CD4-positive, alpha-beta T cell treated with Interleukin-17A for 4 hours (primary cell): ENCODE results near the gene LTF.
"Not testable (repeated sequence)": the region's sequence is repeated elsewhere in the genome, so short reads cannot be mapped to it uniquely, and the experiment has no call there.

ENCODE experiments used
- DNase-seq: peaks from one replicate; pipeline ENCODE4 v3.0.0-alpha.2; 2020; ENCODE audit warnings: mixed read lengths

The LTF gene

GRCh38 chr3:46435081-46435726 is 29.5 kb downstream of the LTF start:
- DNase-seq: no peak

GRCh38 chr3:46433841-46434240 is 30.9 kb downstream of the LTF start:
- DNase-seq: no peak

GRCh38 chr3:46433118-46433517 is 31.6 kb downstream of the LTF start:
- DNase-seq: not testable (repeated sequence)

- DNase-seq: not testable (repeated sequence)
These were observed 32.8 kb downstream of the LTF start for GRCh38 chr3:46431905-46432304.

GRCh38 chr3:46430879-46431278 is 33.8 kb downstream of the LTF start:
- not testable (repeated sequence) for DNase-seq

GRCh38 chr3:46429671-46430070 is 35.0 kb downstream of the LTF start:
- DNase-seq: no peak

GRCh38 chr3:46429250-46429649 is 35.5 kb downstream of the LTF start:
- DNase-seq: no peak

GRCh38 chr3:46427916-46428833 is 36.5 kb downstream of the LTF start:
- DNase-seq: no peak

- DNase-seq: not testable (repeated sequence)
These were observed 37.3 kb downstream of the LTF start for GRCh38 chr3:46427404-46427803.

GRCh38 chr3:46426476-46426875 is 38.2 kb downstream of the LTF start:
- not testable (repeated sequence) for DNase-seq

GRCh38 chr3:46423588-46423987 is 41.1 kb downstream of the LTF start:
- no peak for DNase-seq

GRCh38 chr3:46422617-46423016 is 42.1 kb downstream of the LTF start:
- DNase-seq: no peak

- DNase-seq: no peak
These were observed 43.8 kb downstream of the LTF start for GRCh38 chr3:46420931-46421330.

GRCh38 chr3:46419816-46420215 is 44.9 kb downstream of the LTF start:
- no peak for DNase-seq

GRCh38 chr3:46417841-46418611 is 46.7 kb downstream of the LTF start:
- DNase-seq: no peak

GRCh38 chr3:46416811-46417510 is 47.7 kb downstream of the LTF start:
- no peak for DNase-seq

- DNase-seq: no peak
These were observed 48.4 kb downstream of the LTF start for GRCh38 chr3:46416125-46416810.

GRCh38 chr3:46414739-46415138 is 50.0 kb downstream of the LTF start:
- no peak for DNase-seq

- no peak for DNase-seq
These were observed 50.8 kb downstream of the LTF start for GRCh38 chr3:46413951-46414350.

GRCh38 chr3:46412786-46413298 is 51.9 kb downstream of the LTF start:
- DNase-seq: no peak

- no peak for DNase-seq
These were observed 53.4 kb downstream of the LTF start for GRCh38 chr3:46411271-46411670.

GRCh38 chr3:46410669-46411068 is 54.0 kb downstream of the LTF start:
- no peak for DNase-seq
